ENCODE data around the gene ETV3. TPM values are rescaled to one million over a fixed set of nuclear protein-coding genes. Genes with fewer than 3 reads are reported as not detected.
"Not testable (repeated sequence)": the region's sequence is repeated elsewhere in the genome, so short reads cannot be mapped to it uniquely, and the experiment has no call there.

Gene ETV3
- total RNA-seq, 1 experiment from 2014 or later: 22.2 TPM

- CTCF ChIA-PET; H3K4me1 ChIP-seq (ENCODE audit: control insufficient read depth, insufficient read depth, low read length); POLR2A ChIA-PET; H3K36me3 ChIP-seq (ENCODE audit: control insufficient read depth, insufficient read depth, low read length); H3K9me3 ChIP-seq (ENCODE audit: control insufficient read depth, insufficient read depth, low read depth, low read length); in situ Hi-C loops (cut with HindIII; ENCODE audit: low pct_unique_long_range_greater_than_20kb, low sequenced_read_pairs); BruUV-seq (replicated peaks); H3K27ac ChIP-seq (ENCODE audit: low read length); intact Hi-C loops (cut with micrococcal nuclease; ENCODE audit: unreplicated experiment); H3K4me3 ChIP-seq (ENCODE audit: low read depth in 2 of 2, low read length in 2 of 2); DNase-seq (ENCODE audit: low read depth, low spot score): not testable (repeated sequence)
- peaks cover 22% of the 10 kb centered on the region for H3K27me3 ChIP-seq (ENCODE audit: control insufficient read depth, insufficient read depth, low read length)
- peak; percentile 79 for TF ChIP-seq CTCF (IDR thresholded peaks at IDR 0.05)
- ATAC-seq: peak; percentile 78; the same call in 1 of the 2 replicates
Measured at GRCh38 chr1:157171903-157172503, 33.8 kb upstream of the ETV3 start.

- POLR2A ChIA-PET: no interaction called here
- no peaks in the 10 kb centered on the region for H3K4me1 ChIP-seq (ENCODE audit: control insufficient read depth, insufficient read depth, low read length)
- H3K4me3 ChIP-seq (ENCODE audit: low read depth in 2 of 2, low read length in 2 of 2): no peak overlapping the region
- DNase-seq (ENCODE audit: low read depth, low spot score) (no peak), ATAC-seq (peak; percentile 43; the same call in 1 of the 2 replicates)
- peaks cover 22% of the 10 kb centered on the region for H3K27me3 ChIP-seq (ENCODE audit: control insufficient read depth, insufficient read depth, low read length)
- intact Hi-C loops (cut with micrococcal nuclease; ENCODE audit: unreplicated experiment) (loop anchor here (1.0 kb wide), 1 partner anchor 319 kb away; no protein-coding TSS in a partner anchor), in situ Hi-C loops (cut with HindIII; ENCODE audit: low pct_unique_long_range_greater_than_20kb, low sequenced_read_pairs) (no loop called here)
- no peaks in the 10 kb centered on the region for H3K36me3 ChIP-seq (ENCODE audit: control insufficient read depth, insufficient read depth, low read length)
- H3K9me3 ChIP-seq (ENCODE audit: control insufficient read depth, insufficient read depth, low read depth, low read length): no peaks in the 10 kb centered on the region
- CTCF ChIA-PET: no interaction called here
- no TSS peak for BruUV-seq (replicated peaks)
- peak; percentile 92 for TF ChIP-seq CTCF (IDR thresholded peaks at IDR 0.05)
- no peak for TF ChIP-seq SIN3A (IDR thresholded peaks at IDR 0.05; ENCODE audit: borderline replicate concordance, insufficient read depth, low read depth, low read length)
- no peak overlapping the region for H3K27ac ChIP-seq (ENCODE audit: low read length)
Measured at GRCh38 chr1:157170677-157171515, 32.7 kb upstream of the ETV3 start.

GRCh38 chr1:157168015-157168414 is 29.8 kb upstream of the ETV3 start:
- CTCF ChIA-PET: no interaction called here
- no peaks in the 10 kb centered on the region for H3K9me3 ChIP-seq (ENCODE audit: control insufficient read depth, insufficient read depth, low read depth, low read length)
- BruUV-seq (replicated peaks): no TSS peak
- intact Hi-C loops (cut with micrococcal nuclease; ENCODE audit: unreplicated experiment) (no loop called here), in situ Hi-C loops (cut with HindIII; ENCODE audit: low pct_unique_long_range_greater_than_20kb, low sequenced_read_pairs) (no loop called here)
- H3K27ac ChIP-seq (ENCODE audit: low read length): no peak overlapping the region
- ATAC-seq: no peak
- peaks cover 30% of the 10 kb centered on the region for H3K27me3 ChIP-seq (ENCODE audit: control insufficient read depth, insufficient read depth, low read length)
- no peak for DNase-seq (ENCODE audit: low read depth, low spot score)
- TF ChIP-seq REST (IDR thresholded peaks at IDR 0.05; ENCODE audit: insufficient read depth in 1 of 2, low read depth in 2 of 2, low read length in 1 of 2): no peak
- TF ChIP-seq POLR2AphosphoS5 (IDR thresholded peaks at IDR 0.05; ENCODE audit: low read depth, low read length): no peak
- TF ChIP-seq TCF7L2 (IDR thresholded peaks at IDR 0.05; ENCODE audit: low read depth, low read length): no peak
- TF ChIP-seq SIN3A (IDR thresholded peaks at IDR 0.05; ENCODE audit: borderline replicate concordance, insufficient read depth, low read depth, low read length): no peak
- TF ChIP-seq CTCF (IDR thresholded peaks at IDR 0.05): no peak
- H3K4me1 ChIP-seq (ENCODE audit: control insufficient read depth, insufficient read depth, low read length): no peaks in the 10 kb centered on the region; the same call in 1 of the 2 replicates
- H3K4me3 ChIP-seq (ENCODE audit: low read depth in 2 of 2, low read length in 2 of 2): no peak overlapping the region
- POLR2A ChIA-PET: no interaction called here
- no peaks in the 10 kb centered on the region for H3K36me3 ChIP-seq (ENCODE audit: control insufficient read depth, insufficient read depth, low read length)

Measured in Panc1 (cell line).